GM12801 (cell line): ENCODE measurements around the gene KDM6A.

Experiments used
- CTCF ChIP-seq: IDR thresholded peaks from one replicate; pipeline ENCODE4 v1.5.1; 2011; ENCODE audit warnings: control low read depth; ENCODE audit not compliant: insufficient read length; ENCODE audit errors: extremely low read depth

The KDM6A gene

GRCh38 chrX:44906542-44906941 is 33.6 kb downstream of the KDM6A start:
- no peak for TF ChIP-seq CTCF

- no peak for TF ChIP-seq CTCF
Measured at GRCh38 chrX:44908153-44908552, 35.2 kb downstream of the KDM6A start.

GRCh38 chrX:44908827-44909226 is 35.8 kb downstream of the KDM6A start:
- no peak for TF ChIP-seq CTCF

GRCh38 chrX:44913656-44914531 is 40.9 kb downstream of the KDM6A start:
- no peak for TF ChIP-seq CTCF

- TF ChIP-seq CTCF, result no peak
Measured at GRCh38 chrX:44914532-44915198, 41.7 kb downstream of the KDM6A start.

GRCh38 chrX:44915361-44915868 is 42.4 kb downstream of the KDM6A start:
- TF ChIP-seq CTCF, result no peak

- no peak for TF ChIP-seq CTCF
Measured at GRCh38 chrX:44918722-44919121, 45.7 kb downstream of the KDM6A start.
